Endothelial cell (in vitro differentiated cells): ENCODE measurements around the gene MRPL19. TPM values are rescaled to one million over a fixed set of nuclear protein-coding genes. Genes with fewer than 3 reads are reported as not detected.

Experiments
- DNase-seq: peaks from one replicate; pipeline ENCODE4 v3.0.0; 2021; ENCODE audit warnings: low spot score
- H3K27ac Mint-ChIP-seq: one replicate; pipeline ENCODE4 v1.8.0; 2021; ENCODE audit warnings: mixed read lengths, inconsistent platforms; ENCODE audit not compliant: unreplicated experiment
- H3K27me3 Mint-ChIP-seq: one replicate; pipeline ENCODE4 v1.8.0; 2021; ENCODE audit warnings: mild to moderate bottlenecking, moderate library complexity, mixed read lengths, inconsistent platforms; ENCODE audit not compliant: unreplicated experiment
- H3K36me3 Mint-ChIP-seq: one replicate; pipeline ENCODE4 v1.8.0; 2021; ENCODE audit warnings: mild to moderate bottlenecking, low read depth, mixed read lengths, inconsistent platforms; ENCODE audit not compliant: unreplicated experiment
- H3K4me1 Mint-ChIP-seq: one replicate; pipeline ENCODE4 v1.8.0; 2021; ENCODE audit warnings: mild to moderate bottlenecking, mixed read lengths, inconsistent platforms; ENCODE audit not compliant: unreplicated experiment
- H3K4me3 Mint-ChIP-seq: one replicate; pipeline ENCODE4 v1.8.0; 2021; ENCODE audit warnings: mild to moderate bottlenecking, mixed read lengths, inconsistent platforms; ENCODE audit not compliant: unreplicated experiment
- H3K9me3 Mint-ChIP-seq: one replicate; pipeline ENCODE4 v1.8.0; 2021; ENCODE audit warnings: mixed read lengths, inconsistent platforms; ENCODE audit not compliant: unreplicated experiment
- CTCF ChIP-seq: fragments of 200-600 bp; sonication (generic); IDR thresholded peaks from one replicate; pipeline ENCODE4 v1.5.0; 2021; ENCODE audit warnings: antibody characterized with exemption; ENCODE audit not compliant: unreplicated experiment
- total RNA-seq: library from RNA; stranded (reverse); fragmentation: NEBNext Ultra II Directional; extraction: Animal tissue kit (Norgen Biotek cat#: 25700); gene quantifications from one replicate; pipeline ENCODE4 v1.2.1, GENCODE V29; 2021; ENCODE audit not compliant: unreplicated experiment

The MRPL19 gene
- total RNA-seq, 1 donor from 2014 or later = 40.1 TPM

- H3K27ac Mint-ChIP-seq = no peak overlapping the region
- H3K4me3 Mint-ChIP-seq = no peak overlapping the region
- H3K4me1 Mint-ChIP-seq = no peaks in the 10 kb centered on the region
Measured at GRCh38 chr2:75737961-75738360, 91.4 kb downstream of the MRPL19 start.

More at GRCh38 chr2:75737961-75738360, 91.4 kb downstream of the MRPL19 start:
- no peak for TF ChIP-seq CTCF
- DNase-seq = no peak
- Mint-ChIP-seq H3K9me3 (no peaks in the 10 kb centered on the region), H3K36me3 (no peaks in the 10 kb centered on the region), H3K27me3 (no peaks in the 10 kb centered on the region)

Other genes with a start within 250 kb of the MRPL19 start
- 19.9 TPM for gene EVA1A, start 85.8 kb upstream of the MRPL19 start, total RNA-seq
- 13.0 TPM for gene GCFC2, start 64.1 kb downstream of the MRPL19 start, total RNA-seq